Naive thymus-derived CD4-positive, alpha-beta T cell (primary cell): ENCODE results near the gene PPP1R12B. TPM values are rescaled to one million over a fixed set of nuclear protein-coding genes. Genes with fewer than 3 reads are reported as not detected.
"Not testable (repeated sequence)": the region's sequence is repeated elsewhere in the genome, so short reads cannot be mapped to it uniquely, and the experiment has no call there.

Experiments
- ATAC-seq: fragments of 150-1000 bp; cut with Tn5 transposase; 2 replicates; pipeline ENCODE4 v1.10.0; 2021; ENCODE audit warnings: mild to moderate bottlenecking, moderate library complexity
- CTCF ChIA-PET: fragments of 350-600 bp; sonication (Branson Sonifier 250); formaldehyde crosslinking; loops from one replicate; lab custom pipeline; 2021; ENCODE audit warnings: antibody characterized with exemption; lab: Charles Lee
- POLR2A ChIA-PET: fragments of 350-600 bp; sonication (Branson Sonifier 250); formaldehyde crosslinking; loops from one replicate; lab custom pipeline; 2021; ENCODE audit warnings: antibody characterized with exemption, inconsistent platforms; lab: Charles Lee
- DNase-seq, 9 donors: peaks; one replicate each; pipeline versions ENCODE4 v3.0.0 to v3.0.0-alpha.2; 2020 to 2022; ENCODE audit warnings: mixed read lengths in 1 of 9
- H3K27ac ChIP-seq: one replicate; pipeline ENCODE4 v1.7.0; 2013; ENCODE audit warnings: mild to moderate bottlenecking, low read depth, low read length, moderate library complexity
- H3K27me3 ChIP-seq, 2 donors: one replicate each; pipeline ENCODE4 v1.7.0; 2013; ENCODE audit warnings: low read length in 2 of 2, mild to moderate bottlenecking in 2 of 2, moderate library complexity in 2 of 2; ENCODE audit not compliant: control insufficient read depth in 2 of 2, insufficient read depth in 2 of 2
- H3K36me3 ChIP-seq, 3 experiments: 1 replicate in 2 of 3; 2 replicates in 1 of 3; pipeline ENCODE4 v1.7.0; 2013; ENCODE audit warnings: low read length in 3 of 3, mild to moderate bottlenecking in 3 of 3, moderate library complexity in 1 of 3; ENCODE audit not compliant: insufficient read depth in 3 of 3, control insufficient read depth in 2 of 3
- H3K4me1 ChIP-seq, 2 donors: one replicate each; pipeline ENCODE4 v1.7.0; 2013; ENCODE audit warnings: low read length in 2 of 2, mild to moderate bottlenecking in 2 of 2, moderate library complexity in 1 of 2; ENCODE audit not compliant: control insufficient read depth in 2 of 2, insufficient read depth in 2 of 2
- H3K4me3 ChIP-seq: 2 replicates; pipeline ENCODE4 v1.7.0; 2013; ENCODE audit warnings: mild to moderate bottlenecking, low read length
- H3K9me3 ChIP-seq, 3 experiments: 1 replicate in 2 of 3; 2 replicates in 1 of 3; pipeline ENCODE4 v1.7.0; 2013; ENCODE audit warnings: low read length in 3 of 3; ENCODE audit not compliant: control insufficient read depth in 2 of 3
- H3K27ac Mint-ChIP-seq, 9 donors: one replicate each; pipeline ENCODE4 v1.8.0; 2020 to 2022; ENCODE audit warnings: mixed read lengths in 9 of 9, mild to moderate bottlenecking in 8 of 9, moderate library complexity in 5 of 9, inconsistent platforms in 2 of 9
- H3K27me3 Mint-ChIP-seq, 5 donors: one replicate each; pipeline ENCODE4 v1.8.0; 2021 to 2022; ENCODE audit warnings: mixed read lengths in 5 of 5, mild to moderate bottlenecking in 1 of 5
- H3K36me3 Mint-ChIP-seq, 5 donors: one replicate each; pipeline ENCODE4 v1.8.0; 2020 to 2022; ENCODE audit warnings: mixed read lengths in 5 of 5, mild to moderate bottlenecking in 3 of 5, inconsistent platforms in 1 of 5
- H3K4me1 Mint-ChIP-seq, 7 donors: one replicate each; pipeline ENCODE4 v1.8.0; 2020 to 2022; ENCODE audit warnings: mixed read lengths in 7 of 7, mild to moderate bottlenecking in 3 of 7, inconsistent platforms in 1 of 7
- H3K4me3 Mint-ChIP-seq, 10 donors: one replicate each; pipeline ENCODE4 v1.8.0; 2020 to 2022; ENCODE audit warnings: mild to moderate bottlenecking in 10 of 10, mixed read lengths in 10 of 10, moderate library complexity in 6 of 10, inconsistent platforms in 2 of 10
- H3K9me3 Mint-ChIP-seq, 11 donors: one replicate each; pipeline ENCODE4 v1.8.0; 2020 to 2022; ENCODE audit warnings: mixed read lengths in 11 of 11, mild to moderate bottlenecking in 4 of 11, inconsistent platforms in 1 of 11, moderate library complexity in 1 of 11
- intact Hi-C, 2 donors: fragments of 100-400 bp; cut with micrococcal nuclease; formaldehyde crosslinking; loops; one replicate each; pipeline ENCODE4 v1.15.1; 2023
- polyA plus RNA-seq, 2 donors: library from polyadenylated mRNA; unstranded; fragments of 300-500 nt; fragmentation: Illumina TruSeq; gene quantifications; one replicate each; pipeline ENCODE4 v1.2.3, GENCODE V29; 2021
- total RNA-seq, 6 experiments: library from RNA in 5 of 6; stranded (reverse) in 5 of 6; gene quantifications; 1 replicate in 5 of 6; 2 replicates in 1 of 6; pipeline ENCODE4 v1.2.3 and lab custom pipeline; 2021 to 2026

Gene PPP1R12B
- total and polyA plus RNA-seq, 7 experiments from 2014 or later = 5.2 to 38.1 (median 26.8) TPM

- POLR2A ChIA-PET, intact Hi-C loops, H3K9me3 Mint-ChIP-seq: not testable (repeated sequence)
Observed at GRCh38 chr1:202403381-202403780, 54.9 kb downstream of the PPP1R12B start.

GRCh38 chr1:202405928-202406327 lies 57.4 kb downstream of the PPP1R12B start:
- ChIA-PET POLR2A (no interaction called here), CTCF (no interaction called here)
- Histone ChIP-seq H3K4me3 (no peak overlapping the region), H3K9me3 (no peaks in the 10 kb centered on the region), H3K4me1 (no peaks in the 10 kb centered on the region), H3K27ac (no peak overlapping the region), H3K27me3 (no peaks in the 10 kb centered on the region), H3K36me3 (no peaks in the 10 kb centered on the region)
- no peaks in the 10 kb centered on the region for H3K27me3 Mint-ChIP-seq
- intact Hi-C loops = no loop called here
- no peak overlapping the region for H3K27ac Mint-ChIP-seq
- no peaks in the 10 kb centered on the region for H3K9me3 Mint-ChIP-seq
- H3K4me1 Mint-ChIP-seq = peaks cover 0 to 21% (median 18%) of the 10 kb centered on the region in 7 donors
- ATAC-seq (no peak), DNase-seq (no peak)
- H3K4me3 Mint-ChIP-seq = no peak overlapping the region
- H3K36me3 Mint-ChIP-seq = no peaks in the 10 kb centered on the region

More at GRCh38 chr1:202403381-202403780, 54.9 kb downstream of the PPP1R12B start:
- ATAC-seq, H3K27ac Mint-ChIP-seq, H3K4me3 Mint-ChIP-seq, CTCF ChIA-PET, H3K9me3 ChIP-seq, H3K27ac ChIP-seq, H3K36me3 ChIP-seq, H3K4me1 ChIP-seq, H3K4me3 ChIP-seq, H3K27me3 Mint-ChIP-seq, DNase-seq, H3K27me3 ChIP-seq, H3K36me3 Mint-ChIP-seq: not testable (repeated sequence)
- peaks cover 0 to 23% (median 16%) of the 10 kb centered on the region in 7 donors for H3K4me1 Mint-ChIP-seq

- H3K36me3 Mint-ChIP-seq, CTCF ChIA-PET, ATAC-seq: not testable (repeated sequence)
Observed at GRCh38 chr1:202406896-202407295, 58.4 kb downstream of the PPP1R12B start.

GRCh38 chr1:202407378-202407777 lies 58.9 kb downstream of the PPP1R12B start:
- H3K4me1 ChIP-seq, H3K36me3 Mint-ChIP-seq, H3K27me3 Mint-ChIP-seq, intact Hi-C loops, H3K4me3 Mint-ChIP-seq, H3K4me3 ChIP-seq, H3K36me3 ChIP-seq, DNase-seq, H3K27me3 ChIP-seq, H3K9me3 ChIP-seq, ATAC-seq, CTCF ChIA-PET, H3K27ac ChIP-seq, POLR2A ChIA-PET, H3K27ac Mint-ChIP-seq, H3K9me3 Mint-ChIP-seq: not testable (repeated sequence)
- H3K4me1 Mint-ChIP-seq = peaks cover 0 to 20% (median 10%) of the 10 kb centered on the region in 7 donors

More at GRCh38 chr1:202406896-202407295, 58.4 kb downstream of the PPP1R12B start:
- H3K4me3 Mint-ChIP-seq, H3K36me3 ChIP-seq, H3K27me3 ChIP-seq, POLR2A ChIA-PET, H3K27ac Mint-ChIP-seq, DNase-seq, H3K9me3 Mint-ChIP-seq, intact Hi-C loops, H3K4me3 ChIP-seq, H3K9me3 ChIP-seq, H3K27ac ChIP-seq, H3K4me1 ChIP-seq, H3K27me3 Mint-ChIP-seq: not testable (repeated sequence)
- H3K4me1 Mint-ChIP-seq = peaks cover 0 to 24% (median 15%) of the 10 kb centered on the region in 7 donors

GRCh38 chr1:202410251-202410650 lies 61.8 kb downstream of the PPP1R12B start:
- H3K4me3 ChIP-seq, H3K27ac Mint-ChIP-seq, CTCF ChIA-PET, H3K27me3 Mint-ChIP-seq, intact Hi-C loops, ATAC-seq, H3K27me3 ChIP-seq, H3K4me1 ChIP-seq, H3K36me3 Mint-ChIP-seq, POLR2A ChIA-PET, H3K9me3 ChIP-seq, H3K9me3 Mint-ChIP-seq, DNase-seq, H3K4me3 Mint-ChIP-seq, H3K36me3 ChIP-seq, H3K27ac ChIP-seq: not testable (repeated sequence)
- peaks cover 0 to 19% (median 10%) of the 10 kb centered on the region in 7 donors for H3K4me1 Mint-ChIP-seq

- H3K4me3 Mint-ChIP-seq, intact Hi-C loops, H3K27me3 Mint-ChIP-seq, H3K27me3 ChIP-seq, H3K4me3 ChIP-seq, POLR2A ChIA-PET, H3K27ac ChIP-seq, H3K4me1 ChIP-seq, H3K27ac Mint-ChIP-seq, H3K36me3 Mint-ChIP-seq, H3K9me3 Mint-ChIP-seq, H3K9me3 ChIP-seq, ATAC-seq, CTCF ChIA-PET, DNase-seq, H3K36me3 ChIP-seq: not testable (repeated sequence)
- peaks cover 0 to 18% (median 9%) of the 10 kb centered on the region in 7 donors for H3K4me1 Mint-ChIP-seq
Observed at GRCh38 chr1:202410854-202411357, 62.4 kb downstream of the PPP1R12B start.

GRCh38 chr1:202411422-202411821 lies 62.9 kb downstream of the PPP1R12B start:
- H3K27me3 ChIP-seq = no peaks in the 10 kb centered on the region
- ChIA-PET POLR2A (no interaction called here), CTCF (no interaction called here)
- H3K4me3 ChIP-seq = no peak overlapping the region
- DNase-seq (no peak), ATAC-seq (no peak)
- Mint-ChIP-seq H3K27ac (no peak overlapping the region), H3K4me1 (peaks cover 0 to 16% (median 7%) of the 10 kb centered on the region in 7 donors), H3K4me3 (no peak overlapping the region), H3K9me3 (no peaks in the 10 kb centered on the region), H3K36me3 (no peaks in the 10 kb centered on the region), H3K27me3 (no peaks in the 10 kb centered on the region)
- H3K36me3 ChIP-seq = no peaks in the 10 kb centered on the region
- intact Hi-C loops = no loop called here
- no peaks in the 10 kb centered on the region for H3K4me1 ChIP-seq
- H3K27ac ChIP-seq = no peak overlapping the region
- no peaks in the 10 kb centered on the region for H3K9me3 ChIP-seq
